Measurements from ENCODE around the gene TRPC6. TPM values are rescaled to one million over a fixed set of nuclear protein-coding genes. Genes with fewer than 3 reads are reported as not detected.

The TRPC6 gene
- polyA plus RNA-seq, 1 donor (not counting 4 experiments of a cell fraction or from before 2014, with no cell fraction given), result 0.04 TPM

DNA sequence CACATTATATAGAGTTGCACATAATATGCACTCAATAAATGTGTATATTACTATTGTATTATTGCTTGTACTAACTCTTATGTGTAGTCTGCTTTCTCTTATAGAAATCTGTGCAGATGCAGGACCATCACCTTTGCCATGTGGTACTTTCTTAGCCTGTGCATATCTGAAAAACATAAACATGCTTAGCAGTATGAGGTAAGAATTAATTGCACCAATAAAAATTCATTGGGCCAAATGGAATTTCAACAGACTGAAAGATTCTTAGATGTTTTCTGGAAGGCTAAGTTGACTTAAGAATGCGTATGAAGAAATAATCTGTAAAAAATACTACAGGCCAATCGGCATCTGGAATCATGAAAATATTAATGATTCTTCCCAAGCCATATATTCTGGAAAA lies 55.3 kb downstream of the TRPC6 start:
- Histone ChIP-seq H3K4me3 (ENCODE audit: control insufficient read depth in 2 of 3, extremely low read depth in 1 of 3, insufficient read depth in 2 of 3, low read depth in 1 of 3, low read length in 3 of 3) (no peak overlapping the region), H4K20me1 (ENCODE audit: control insufficient read depth, extremely low read depth, insufficient read depth, low read length) (no peaks in the 10 kb centered on the region), H2AFZ (ENCODE audit: control insufficient read depth, low read length) (no peak overlapping the region), H3K4me2 (ENCODE audit: control insufficient read depth, extremely low read depth, insufficient read depth, low read depth, low read length) (no peak overlapping the region), H3K27ac (ENCODE audit: control insufficient read depth, insufficient read depth, low read length) (no peak overlapping the region), H3K36me3 (ENCODE audit: control insufficient read depth in 2 of 2, extremely low read depth in 1 of 2, insufficient read depth in 2 of 2, low read length in 2 of 2) (no peaks in the 10 kb centered on the region), H3K9me1 (ENCODE audit: control insufficient read depth, extremely low read depth, insufficient read depth, low read length) (no peaks in the 10 kb centered on the region), H3K79me2 (ENCODE audit: control insufficient read depth, insufficient read depth, low read length) (no peaks in the 10 kb centered on the region), H3K27me3 (ENCODE audit: control insufficient read depth, extremely low read depth, insufficient read depth, low read length) (no peaks in the 10 kb centered on the region), H3K9me3 (ENCODE audit: control insufficient read depth, low read depth, low read length) (no peaks in the 10 kb centered on the region), H3K4me1 (ENCODE audit: control insufficient read depth, extremely low read depth, insufficient read depth, low read length) (no peaks in the 10 kb centered on the region), H3K9ac (ENCODE audit: control insufficient read depth, extremely low read depth, insufficient read depth, low read length) (no peak overlapping the region)
- TF ChIP-seq EZH2 (IDR thresholded peaks at IDR 0.05; ENCODE audit: low read length) (no peak), CTCF (optimal IDR thresholded peaks at IDR 0.05 in 1 of 3, IDR thresholded peaks at IDR 0.05 in 1 of 3, conservative IDR thresholded peaks at IDR 0.05 in 1 of 3; ENCODE audit: extremely low read depth in 1 of 3, insufficient read depth in 2 of 3, low read length in 3 of 3) (no peak)
- dilution Hi-C loops (cut with MboI; ENCODE audit: extremely low pct_ligation_motif_present, low sequenced_read_pairs), result no loop called here
- DNase-seq (ENCODE audit: low read depth, low spot score), result no peak
- FAIRE-seq, result no peak

DNA sequence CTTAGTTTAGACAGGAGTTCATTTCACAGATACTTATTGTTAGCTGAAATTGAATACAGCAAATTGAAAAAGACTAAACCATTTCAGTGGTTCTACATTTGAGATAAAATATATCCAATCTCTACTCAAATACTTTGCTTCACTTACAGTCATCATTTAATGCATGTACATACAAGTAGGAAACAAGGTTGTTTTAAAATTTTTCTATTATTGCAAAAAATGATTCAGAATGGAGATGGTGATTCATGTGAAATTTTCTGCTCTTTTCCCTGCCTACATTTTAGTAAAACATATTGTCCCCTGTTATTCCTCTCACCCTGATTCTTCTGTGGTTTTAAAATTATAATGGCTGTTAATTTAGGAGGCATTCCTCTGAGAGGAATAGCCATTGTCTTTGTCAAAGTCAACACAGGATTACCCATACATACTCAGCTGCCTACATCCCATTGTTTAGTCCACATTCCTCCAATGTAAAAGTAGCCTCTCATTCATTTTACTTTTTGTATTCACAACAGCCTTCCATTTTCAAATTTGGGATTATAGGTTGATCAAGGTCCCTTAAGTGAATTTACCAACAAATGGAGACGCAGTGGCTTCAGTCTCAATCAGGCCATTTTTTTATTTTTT lies 60.1 kb downstream of the TRPC6 start:
- TF ChIP-seq CTCF (optimal IDR thresholded peaks at IDR 0.05 in 1 of 3, IDR thresholded peaks at IDR 0.05 in 1 of 3, conservative IDR thresholded peaks at IDR 0.05 in 1 of 3; ENCODE audit: extremely low read depth in 1 of 3, insufficient read depth in 2 of 3, low read length in 3 of 3) (no peak), EZH2 (IDR thresholded peaks at IDR 0.05; ENCODE audit: low read length) (no peak)
- no peaks in the 10 kb centered on the region for H3K9me3 ChIP-seq (ENCODE audit: control insufficient read depth, low read depth, low read length)
- FAIRE-seq (no peak), DNase-seq (ENCODE audit: low read depth, low spot score) (no peak)
- H3K4me2 ChIP-seq (ENCODE audit: control insufficient read depth, extremely low read depth, insufficient read depth, low read depth, low read length), result no peak overlapping the region
- dilution Hi-C loops (cut with MboI; ENCODE audit: extremely low pct_ligation_motif_present, low sequenced_read_pairs), result no loop called here
- H4K20me1 ChIP-seq (ENCODE audit: control insufficient read depth, extremely low read depth, insufficient read depth, low read length), result no peaks in the 10 kb centered on the region
- no peak overlapping the region for H3K4me3 ChIP-seq (ENCODE audit: control insufficient read depth in 2 of 3, extremely low read depth in 1 of 3, insufficient read depth in 2 of 3, low read depth in 1 of 3, low read length in 3 of 3)
- no peaks in the 10 kb centered on the region for H3K79me2 ChIP-seq (ENCODE audit: control insufficient read depth, insufficient read depth, low read length)
- no peaks in the 10 kb centered on the region for H3K9me1 ChIP-seq (ENCODE audit: control insufficient read depth, extremely low read depth, insufficient read depth, low read length)
- no peaks in the 10 kb centered on the region for H3K36me3 ChIP-seq (ENCODE audit: control insufficient read depth in 2 of 2, extremely low read depth in 1 of 2, insufficient read depth in 2 of 2, low read length in 2 of 2)
- no peak overlapping the region for H3K27ac ChIP-seq (ENCODE audit: control insufficient read depth, insufficient read depth, low read length)
- no peak overlapping the region for H2AFZ ChIP-seq (ENCODE audit: control insufficient read depth, low read length)
- H3K27me3 ChIP-seq (ENCODE audit: control insufficient read depth, extremely low read depth, insufficient read depth, low read length), result no peaks in the 10 kb centered on the region
- H3K4me1 ChIP-seq (ENCODE audit: control insufficient read depth, extremely low read depth, insufficient read depth, low read length), result no peaks in the 10 kb centered on the region
- H3K9ac ChIP-seq (ENCODE audit: control insufficient read depth, extremely low read depth, insufficient read depth, low read length), result no peak overlapping the region

Data from keratinocyte (primary cell).